Measurements from ENCODE around the gene TRAPPC11. TPM values are rescaled to one million over a fixed set of nuclear protein-coding genes. Genes with fewer than 3 reads are reported as not detected.

The TRAPPC11 gene
- total and polyA plus RNA-seq, 2 donors (not counting 1 experiment from before 2014, with no cell fraction given), result 36.4 to 46.6 TPM

GRCh38 chr4:183618681-183619080 is 40.4 kb upstream of the TRAPPC11 start:
- Histone ChIP-seq H3K4me3 (replicated peaks in 1 of 4; ENCODE audit: control extremely low read depth in 1 of 4, insufficient read depth in 1 of 4, low read depth in 3 of 4, low read length in 4 of 4) (no peak overlapping the region), H2AFZ (ENCODE audit: low read length) (no peak overlapping the region), H3K27me3 (ENCODE audit: control insufficient read depth, insufficient read depth, low read length) (no peaks in the 10 kb centered on the region), H3K27ac (ENCODE audit: insufficient read depth, low read length) (no peak overlapping the region), H4K20me1 (ENCODE audit: control insufficient read depth, extremely low read depth, insufficient read depth, low read length) (no peaks in the 10 kb centered on the region), H3K4me2 (ENCODE audit: extremely low read depth, insufficient read depth, low read length) (no peak overlapping the region), H3K9me3 (ENCODE audit: control insufficient read depth, insufficient read depth, low read depth, low read length) (no peaks in the 10 kb centered on the region), H3K4me1 (ENCODE audit: control insufficient read depth, extremely low read depth, insufficient read depth, low read length) (no peaks in the 10 kb centered on the region), H3K79me2 (ENCODE audit: control insufficient read depth, insufficient read depth, low read length) (no peaks in the 10 kb centered on the region), H3K36me3 (ENCODE audit: control insufficient read depth, insufficient read depth, low read length) (no peaks in the 10 kb centered on the region), H3K9ac (ENCODE audit: insufficient read depth, low read length) (no peak overlapping the region)
- peak in 1 of 2 donors; percentile 21 for DNase-seq (ENCODE audit: low read depth in 2 of 2)
- TF ChIP-seq, protein P1, sequence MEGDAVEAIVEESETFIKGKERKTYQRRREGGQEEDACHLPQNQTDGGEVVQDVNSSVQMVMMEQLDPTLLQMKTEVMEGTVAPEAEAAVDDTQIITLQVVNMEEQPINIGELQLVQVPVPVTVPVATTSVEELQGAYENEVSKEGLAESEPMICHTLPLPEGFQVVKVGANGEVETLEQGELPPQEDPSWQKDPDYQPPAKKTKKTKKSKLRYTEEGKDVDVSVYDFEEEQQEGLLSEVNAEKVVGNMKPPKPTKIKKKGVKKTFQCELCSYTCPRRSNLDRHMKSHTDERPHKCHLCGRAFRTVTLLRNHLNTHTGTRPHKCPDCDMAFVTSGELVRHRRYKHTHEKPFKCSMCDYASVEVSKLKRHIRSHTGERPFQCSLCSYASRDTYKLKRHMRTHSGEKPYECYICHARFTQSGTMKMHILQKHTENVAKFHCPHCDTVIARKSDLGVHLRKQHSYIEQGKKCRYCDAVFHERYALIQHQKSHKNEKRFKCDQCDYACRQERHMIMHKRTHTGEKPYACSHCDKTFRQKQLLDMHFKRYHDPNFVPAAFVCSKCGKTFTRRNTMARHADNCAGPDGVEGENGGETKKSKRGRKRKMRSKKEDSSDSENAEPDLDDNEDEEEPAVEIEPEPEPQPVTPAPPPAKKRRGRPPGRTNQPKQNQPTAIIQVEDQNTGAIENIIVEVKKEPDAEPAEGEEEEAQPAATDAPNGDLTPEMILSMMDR (conservative IDR thresholded peaks at IDR 0.05 in 1 of 2, IDR thresholded peaks at IDR 0.05 in 1 of 2; ENCODE audit: low read depth in 1 of 2, low read length in 2 of 2), result no peak
- no peak for TF ChIP-seq EZH2 (IDR thresholded peaks at IDR 0.05; ENCODE audit: low read length, missing control alignments)

GRCh38 chr4:183620421-183620820 is 38.7 kb upstream of the TRAPPC11 start:
- no peaks in the 10 kb centered on the region for H3K4me1 ChIP-seq (ENCODE audit: control insufficient read depth, extremely low read depth, insufficient read depth, low read length)
- no peaks in the 10 kb centered on the region for H3K9me3 ChIP-seq (ENCODE audit: control insufficient read depth, insufficient read depth, low read depth, low read length)
- H4K20me1 ChIP-seq (ENCODE audit: control insufficient read depth, extremely low read depth, insufficient read depth, low read length), result no peaks in the 10 kb centered on the region
- H3K9ac ChIP-seq (ENCODE audit: insufficient read depth, low read length), result no peak overlapping the region
- no peak overlapping the region for H3K27ac ChIP-seq (ENCODE audit: insufficient read depth, low read length)
- H3K36me3 ChIP-seq (ENCODE audit: control insufficient read depth, insufficient read depth, low read length), result no peaks in the 10 kb centered on the region
- no peak overlapping the region for H3K4me3 ChIP-seq (replicated peaks in 1 of 4; ENCODE audit: control extremely low read depth in 1 of 4, insufficient read depth in 1 of 4, low read depth in 3 of 4, low read length in 4 of 4)
- H3K4me2 ChIP-seq (ENCODE audit: extremely low read depth, insufficient read depth, low read length), result no peak overlapping the region
- no peak for TF ChIP-seq EZH2 (IDR thresholded peaks at IDR 0.05; ENCODE audit: low read length, missing control alignments)
- TF ChIP-seq, protein P1 (conservative IDR thresholded peaks at IDR 0.05 in 1 of 2, IDR thresholded peaks at IDR 0.05 in 1 of 2; ENCODE audit: low read depth in 1 of 2, low read length in 2 of 2), result no peak
- no peaks in the 10 kb centered on the region for H3K27me3 ChIP-seq (ENCODE audit: control insufficient read depth, insufficient read depth, low read length)
- no peak for DNase-seq (ENCODE audit: low read depth in 2 of 2)
- no peaks in the 10 kb centered on the region for H3K79me2 ChIP-seq (ENCODE audit: control insufficient read depth, insufficient read depth, low read length)
- no peak overlapping the region for H2AFZ ChIP-seq (ENCODE audit: low read length)

GRCh38 chr4:183621875-183622274 is 37.2 kb upstream of the TRAPPC11 start:
- TF ChIP-seq, protein P1 (conservative IDR thresholded peaks at IDR 0.05 in 1 of 2, IDR thresholded peaks at IDR 0.05 in 1 of 2; ENCODE audit: low read depth in 1 of 2, low read length in 2 of 2), result no peak
- no peak for TF ChIP-seq EZH2 (IDR thresholded peaks at IDR 0.05; ENCODE audit: low read length, missing control alignments)
- Histone ChIP-seq H3K9me3 (ENCODE audit: control insufficient read depth, insufficient read depth, low read depth, low read length) (no peaks in the 10 kb centered on the region), H3K9ac (ENCODE audit: insufficient read depth, low read length) (no peak overlapping the region), H3K36me3 (ENCODE audit: control insufficient read depth, insufficient read depth, low read length) (no peaks in the 10 kb centered on the region), H3K27ac (ENCODE audit: insufficient read depth, low read length) (no peak overlapping the region), H3K27me3 (ENCODE audit: control insufficient read depth, insufficient read depth, low read length) (no peaks in the 10 kb centered on the region), H4K20me1 (ENCODE audit: control insufficient read depth, extremely low read depth, insufficient read depth, low read length) (no peaks in the 10 kb centered on the region), H2AFZ (ENCODE audit: low read length) (no peak overlapping the region), H3K4me2 (ENCODE audit: extremely low read depth, insufficient read depth, low read length) (no peak overlapping the region), H3K4me3 (replicated peaks in 1 of 4; ENCODE audit: control extremely low read depth in 1 of 4, insufficient read depth in 1 of 4, low read depth in 3 of 4, low read length in 4 of 4) (no peak overlapping the region), H3K4me1 (ENCODE audit: control insufficient read depth, extremely low read depth, insufficient read depth, low read length) (no peaks in the 10 kb centered on the region), H3K79me2 (ENCODE audit: control insufficient read depth, insufficient read depth, low read length) (no peaks in the 10 kb centered on the region)
- DNase-seq (ENCODE audit: low read depth in 2 of 2), result no peak

Measured in fibroblast of lung (primary cell).